HAP-1 (cell line): ENCODE results near the gene JPH2.
"Not testable (repeated sequence)": the region's sequence is repeated elsewhere in the genome, so short reads cannot be mapped to it uniquely, and the experiment has no call there.

Experiments
- DNase-seq, 2 experiments: peaks; one replicate each; pipeline ENCODE4 v3.0.0-alpha.2; 2016 to 2020; ENCODE audit warnings: low spot score in 2 of 2
- H3K27me3 ChIP-seq: fragments of 250-450 bp; sonication (Bioruptor Pico); 2 replicates; pipeline ENCODE4 v1.5.1; 2020; ENCODE audit warnings: low read depth, mild to moderate bottlenecking, moderate library complexity
- H3K36me3 ChIP-seq: fragments of 250-450 bp; sonication (Bioruptor Pico); replicated peaks from 2 replicates; pipeline ENCODE4 v1.5.1; 2020; ENCODE audit warnings: mild to moderate bottlenecking
- H3K4me1 ChIP-seq: fragments of 250-450 bp; sonication (Bioruptor Pico); 2 replicates; pipeline ENCODE4 v1.5.1; 2020; ENCODE audit warnings: mild to moderate bottlenecking
- H3K4me3 ChIP-seq: fragments of 250-450 bp; sonication (Bioruptor Pico); 2 replicates; pipeline ENCODE4 v1.5.1; 2020; ENCODE audit warnings: mild to moderate bottlenecking, moderate library complexity
- H3K9me3 ChIP-seq: fragments of 250-450 bp; sonication (Bioruptor Pico); 2 replicates; pipeline ENCODE4 v1.5.1; 2020; ENCODE audit warnings: mild to moderate bottlenecking, moderate library complexity
- in situ Hi-C: fragments of 300-500 bp; cut with MboI; formaldehyde crosslinking; loops from 3 replicates; pipeline ENCODE4 v1.14.3; 2020; ENCODE audit warnings: low sequenced_read_pairs, inconsistent platforms, mixed read lengths

Gene JPH2

GRCh38 chr20:44187054-44187771 is at the start of gene JPH2:
Gene JPH2, minus strand, starts transcription at chr20:44187188. Its CDS starts 483 bp downstream, at chr20:44186705.
- Histone ChIP-seq H3K9me3 (no peaks in the 10 kb centered on the region), H3K27me3 (peaks cover 8% of the 10 kb centered on the region), H3K4me1 (no peaks in the 10 kb centered on the region), H3K36me3 (no peaks in the 10 kb centered on the region), H3K4me3 (no peak within 1 kb of the TSS)
- DNase-seq = peak in 1 of 2 experiments; percentile 29
- in situ Hi-C loops = loop anchor here (5.0 kb wide), 1 partner anchor 70 kb away; no protein-coding TSS in a partner anchor

GRCh38 chr20:44235702-44236101 is 48.7 kb upstream of the JPH2 start:
- Histone ChIP-seq H3K9me3 (no peaks in the 10 kb centered on the region), H3K4me1 (no peaks in the 10 kb centered on the region), H3K4me3 (no peak overlapping the region), H3K36me3 (no peaks in the 10 kb centered on the region), H3K27me3 (no peaks in the 10 kb centered on the region)
- no peak for DNase-seq
- in situ Hi-C loops = no loop called here

- Histone ChIP-seq H3K36me3 (no peaks in the 10 kb centered on the region), H3K9me3 (no peaks in the 10 kb centered on the region), H3K4me3 (no peak overlapping the region), H3K27me3 (no peaks in the 10 kb centered on the region), H3K4me1 (no peaks in the 10 kb centered on the region)
- no peak for DNase-seq
- in situ Hi-C loops = no loop called here
Measured at GRCh38 chr20:44234566-44235317, 47.8 kb upstream of the JPH2 start.

GRCh38 chr20:44233436-44234016 is 46.5 kb upstream of the JPH2 start:
- DNase-seq = no peak
- in situ Hi-C loops = no loop called here
- H3K27me3 ChIP-seq = no peaks in the 10 kb centered on the region
- no peak overlapping the region for H3K4me3 ChIP-seq
- no peaks in the 10 kb centered on the region for H3K36me3 ChIP-seq
- H3K9me3 ChIP-seq = no peaks in the 10 kb centered on the region
- no peaks in the 10 kb centered on the region for H3K4me1 ChIP-seq

- H3K27me3 ChIP-seq, H3K4me3 ChIP-seq, in situ Hi-C loops, DNase-seq, H3K4me1 ChIP-seq, H3K36me3 ChIP-seq, H3K9me3 ChIP-seq: not testable (repeated sequence)
Measured at GRCh38 chr20:44232469-44232856, 45.5 kb upstream of the JPH2 start.

- no peaks in the 10 kb centered on the region for H3K36me3 ChIP-seq
- no peak for DNase-seq
- no peaks in the 10 kb centered on the region for H3K9me3 ChIP-seq
- H3K4me3 ChIP-seq = no peak overlapping the region
- no peaks in the 10 kb centered on the region for H3K27me3 ChIP-seq
- H3K4me1 ChIP-seq = no peaks in the 10 kb centered on the region
- in situ Hi-C loops = no loop called here
Measured at GRCh38 chr20:44231713-44232468, 44.9 kb upstream of the JPH2 start.

GRCh38 chr20:44231193-44231592 is 44.2 kb upstream of the JPH2 start:
- H3K36me3 ChIP-seq = no peaks in the 10 kb centered on the region
- no peaks in the 10 kb centered on the region for H3K4me1 ChIP-seq
- no peaks in the 10 kb centered on the region for H3K27me3 ChIP-seq
- H3K9me3 ChIP-seq = no peaks in the 10 kb centered on the region
- no peak overlapping the region for H3K4me3 ChIP-seq
- in situ Hi-C loops = no loop called here
- DNase-seq = no peak

- H3K27me3 ChIP-seq = no peaks in the 10 kb centered on the region
- no peaks in the 10 kb centered on the region for H3K9me3 ChIP-seq
- H3K36me3 ChIP-seq = no peaks in the 10 kb centered on the region
- in situ Hi-C loops = no loop called here
- no peaks in the 10 kb centered on the region for H3K4me1 ChIP-seq
- DNase-seq = no peak
- H3K4me3 ChIP-seq = no peak overlapping the region
Measured at GRCh38 chr20:44228465-44229258, 41.7 kb upstream of the JPH2 start.

GRCh38 chr20:44224637-44225036 is 37.6 kb upstream of the JPH2 start:
- Histone ChIP-seq H3K4me1 (no peaks in the 10 kb centered on the region), H3K4me3 (no peak overlapping the region), H3K27me3 (no peaks in the 10 kb centered on the region), H3K36me3 (no peaks in the 10 kb centered on the region), H3K9me3 (no peaks in the 10 kb centered on the region)
- DNase-seq = no peak
- in situ Hi-C loops = no loop called here

GRCh38 chr20:44223721-44224120 is 36.7 kb upstream of the JPH2 start:
- in situ Hi-C loops = no loop called here
- Histone ChIP-seq H3K9me3 (no peaks in the 10 kb centered on the region), H3K4me3 (no peak overlapping the region), H3K36me3 (no peaks in the 10 kb centered on the region), H3K27me3 (no peaks in the 10 kb centered on the region), H3K4me1 (no peaks in the 10 kb centered on the region)
- no peak for DNase-seq

- H3K4me3 ChIP-seq = no peak overlapping the region
- no peaks in the 10 kb centered on the region for H3K9me3 ChIP-seq
- H3K27me3 ChIP-seq = no peaks in the 10 kb centered on the region
- no peaks in the 10 kb centered on the region for H3K4me1 ChIP-seq
- DNase-seq = peak in 1 of 2 experiments; percentile 41
- in situ Hi-C loops = no loop called here
- no peaks in the 10 kb centered on the region for H3K36me3 ChIP-seq
Measured at GRCh38 chr20:44222633-44223368, 35.8 kb upstream of the JPH2 start.

- H3K36me3 ChIP-seq = no peaks in the 10 kb centered on the region
- in situ Hi-C loops = no loop called here
- no peaks in the 10 kb centered on the region for H3K9me3 ChIP-seq
- H3K27me3 ChIP-seq = no peaks in the 10 kb centered on the region
- DNase-seq = no peak
- no peak overlapping the region for H3K4me3 ChIP-seq
- no peaks in the 10 kb centered on the region for H3K4me1 ChIP-seq
Measured at GRCh38 chr20:44222027-44222426, 35.0 kb upstream of the JPH2 start.
